GM10248 (cell line): ENCODE results near the gene BABAM2.

Experiments used
- CTCF ChIA-PET: fragments of 300-600 bp; sonication (Branson Sonifier 250); formaldehyde crosslinking; extraction: SDS; loops from one replicate; lab custom pipeline; 2021; ENCODE audit warnings: antibody characterized with exemption; lab: Yijun Ruan, JAX
- POLR2A ChIA-PET: fragments of 350-650 bp; sonication (Branson Sonifier 250); formaldehyde crosslinking; extraction: SDS; loops from one replicate; lab custom pipeline; 2020; ENCODE audit warnings: antibody characterized with exemption; lab: Yijun Ruan, JAX
- DNase-seq: peaks from one replicate; pipeline ENCODE4 v3.0.0; 2012; ENCODE audit errors: extremely low spot score
- TF ChIP-seq, protein P1 (sequence below): IDR thresholded peaks from 2 replicates; pipeline ENCODE4 v1.5.1; 2012; ENCODE audit warnings: mild to moderate bottlenecking, low read depth; ENCODE audit errors: extremely low read depth, missing control alignments, control extremely low read depth

BABAM2 gene

DNA sequence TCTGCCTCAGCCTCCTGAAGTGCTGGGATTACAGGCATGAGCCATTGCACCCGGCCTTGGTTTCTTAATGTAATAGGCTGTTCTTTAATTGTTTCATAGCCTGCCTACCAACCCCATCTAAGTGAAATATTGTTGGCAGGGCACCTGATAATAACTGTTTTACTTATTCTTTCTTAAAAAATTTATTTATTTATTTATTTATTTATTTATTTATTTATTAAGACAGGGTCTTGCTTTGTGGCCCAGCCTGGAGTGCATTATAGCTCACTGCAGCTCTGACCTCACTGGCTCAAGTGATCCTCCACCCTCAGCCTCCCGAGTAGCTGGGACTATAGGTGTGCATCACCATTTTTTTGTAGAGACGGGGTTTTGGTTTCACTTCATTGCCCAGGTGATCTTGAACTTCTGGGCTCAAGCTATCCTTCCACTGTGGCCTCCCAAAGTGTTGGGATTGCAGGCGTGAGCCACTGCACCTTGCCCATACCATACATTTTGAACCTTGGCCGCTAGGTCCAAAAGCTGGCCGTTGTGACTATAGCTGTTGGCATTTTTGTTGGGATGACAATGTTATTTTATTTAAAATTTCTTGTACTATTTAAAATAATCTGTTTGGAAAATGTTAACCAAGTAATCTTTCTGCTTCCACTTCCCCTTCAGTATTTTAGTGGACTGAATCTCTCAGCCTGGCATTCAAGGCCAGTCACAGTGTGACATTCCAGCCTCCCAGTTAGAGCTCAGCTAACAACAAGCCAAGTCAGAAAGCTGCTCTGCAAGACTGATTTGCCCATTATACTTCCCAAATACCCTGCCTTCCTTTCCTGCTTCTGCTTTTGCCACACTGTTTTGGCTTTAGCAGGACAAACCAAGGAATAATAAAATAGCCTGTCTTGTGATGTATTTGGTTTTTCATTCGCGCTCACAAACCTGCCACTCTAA, 52.4 kb downstream of the BABAM2 start:
- POLR2A ChIA-PET, result no interaction called here
- DNase-seq, result no peak
- CTCF ChIA-PET, result interaction anchor here (1.4 kb wide), 1 partner anchor 29 kb away, joined by 3 read pairs; no protein-coding TSS in a partner anchor
- TF ChIP-seq, protein P1, sequence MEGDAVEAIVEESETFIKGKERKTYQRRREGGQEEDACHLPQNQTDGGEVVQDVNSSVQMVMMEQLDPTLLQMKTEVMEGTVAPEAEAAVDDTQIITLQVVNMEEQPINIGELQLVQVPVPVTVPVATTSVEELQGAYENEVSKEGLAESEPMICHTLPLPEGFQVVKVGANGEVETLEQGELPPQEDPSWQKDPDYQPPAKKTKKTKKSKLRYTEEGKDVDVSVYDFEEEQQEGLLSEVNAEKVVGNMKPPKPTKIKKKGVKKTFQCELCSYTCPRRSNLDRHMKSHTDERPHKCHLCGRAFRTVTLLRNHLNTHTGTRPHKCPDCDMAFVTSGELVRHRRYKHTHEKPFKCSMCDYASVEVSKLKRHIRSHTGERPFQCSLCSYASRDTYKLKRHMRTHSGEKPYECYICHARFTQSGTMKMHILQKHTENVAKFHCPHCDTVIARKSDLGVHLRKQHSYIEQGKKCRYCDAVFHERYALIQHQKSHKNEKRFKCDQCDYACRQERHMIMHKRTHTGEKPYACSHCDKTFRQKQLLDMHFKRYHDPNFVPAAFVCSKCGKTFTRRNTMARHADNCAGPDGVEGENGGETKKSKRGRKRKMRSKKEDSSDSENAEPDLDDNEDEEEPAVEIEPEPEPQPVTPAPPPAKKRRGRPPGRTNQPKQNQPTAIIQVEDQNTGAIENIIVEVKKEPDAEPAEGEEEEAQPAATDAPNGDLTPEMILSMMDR, result no peak

DNA sequence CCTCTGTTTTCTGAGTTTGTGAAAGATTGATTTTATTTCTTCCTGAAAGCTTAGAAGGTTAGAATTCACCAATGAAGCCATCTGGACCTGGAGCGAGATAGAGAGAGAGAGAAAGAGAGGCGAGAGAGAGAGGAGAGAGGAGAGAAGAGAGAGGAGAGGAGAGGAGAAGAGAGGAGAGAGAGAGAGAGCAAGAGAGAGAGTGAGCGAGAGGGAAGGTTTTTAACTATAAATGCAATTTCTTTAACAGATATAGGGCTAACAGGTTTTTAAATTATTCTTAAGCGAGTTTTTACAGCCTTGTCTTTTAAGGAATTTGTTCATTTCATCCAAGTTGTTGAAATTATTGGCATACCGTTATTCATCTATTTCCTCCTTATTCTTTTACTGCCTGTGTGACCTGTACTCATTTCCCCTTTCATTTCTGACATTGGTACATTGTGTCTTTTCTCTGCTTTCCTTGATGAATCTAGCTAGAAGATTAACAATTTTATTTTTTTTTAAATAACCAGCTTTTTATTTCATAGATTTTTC, 56.1 kb downstream of the BABAM2 start:
- ChIA-PET POLR2A (no interaction called here), CTCF (no interaction called here)
- DNase-seq, result no peak
- TF ChIP-seq, protein P1, result no peak

DNA sequence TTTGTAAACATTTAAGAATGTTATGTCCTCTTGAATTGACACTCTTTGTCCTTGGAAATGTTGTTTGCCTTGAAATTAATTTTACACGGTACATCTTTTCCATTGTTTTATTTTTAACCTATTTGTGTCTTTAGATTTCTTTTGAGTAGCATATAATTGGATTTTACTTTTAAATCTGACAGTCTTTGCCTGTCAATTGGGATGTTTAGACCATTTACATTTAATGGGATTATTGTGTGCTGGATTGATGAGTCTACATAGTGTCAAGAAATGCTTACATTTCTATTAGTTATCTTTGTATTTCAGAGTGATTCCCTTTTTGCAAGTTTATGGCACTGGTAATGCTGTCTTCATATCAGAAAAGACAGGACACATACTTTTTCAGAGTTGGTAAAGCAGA, 61.5 kb downstream of the BABAM2 start:
- ChIA-PET CTCF (interaction anchor here (1.0 kb wide), 1 partner anchor 13 kb away, joined by 3 read pairs; no protein-coding TSS in a partner anchor), POLR2A (no interaction called here)
- DNase-seq, result no peak
- TF ChIP-seq, protein P1, result no peak

DNA sequence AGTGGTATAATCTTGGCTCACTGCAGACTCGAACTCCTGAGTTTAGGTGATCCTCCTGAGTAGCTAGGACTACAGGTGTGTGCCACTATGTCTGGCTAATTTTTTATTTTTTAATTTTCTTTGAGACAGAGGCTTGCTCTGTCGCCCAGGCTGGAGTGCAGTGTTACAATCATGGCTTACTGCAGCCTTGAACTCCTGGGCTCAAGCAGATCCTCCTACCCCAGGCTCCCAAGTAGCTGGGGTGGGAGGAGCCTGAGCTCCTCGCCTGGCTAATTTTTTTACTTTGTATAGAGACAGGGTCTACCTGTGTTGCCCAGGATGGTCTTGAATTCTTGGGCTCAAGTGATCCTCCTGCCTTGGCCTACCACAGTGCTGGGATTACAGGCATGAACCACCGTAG, 62.5 kb downstream of the BABAM2 start:
- no peak for DNase-seq
- POLR2A ChIA-PET, result no interaction called here

DNA sequence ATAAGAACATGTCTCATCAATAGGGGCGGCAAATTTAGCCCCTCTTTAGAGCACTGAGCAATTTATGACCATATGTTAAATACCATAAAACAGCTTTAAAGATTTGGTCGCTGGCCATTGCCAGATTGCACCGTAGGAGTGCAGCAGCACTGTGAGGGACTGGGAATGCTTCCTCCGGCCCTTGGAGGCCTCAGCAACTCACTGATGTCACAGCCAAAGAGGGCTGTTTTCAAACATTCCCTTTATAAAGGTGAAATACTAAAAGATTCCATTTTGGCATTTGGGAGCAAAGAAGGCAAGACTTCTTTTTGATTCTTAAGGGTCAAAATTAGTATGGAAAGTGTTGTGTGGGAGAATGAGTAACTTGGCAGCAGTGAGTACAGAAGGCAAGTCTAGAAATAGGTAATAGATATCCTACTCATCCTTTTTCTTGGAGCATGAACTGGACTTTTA, 63.7 kb downstream of the BABAM2 start:
- POLR2A ChIA-PET, result no interaction called here
- no peak for DNase-seq
- CTCF ChIA-PET, result interaction anchor here (0.9 to 1.2 kb wide), 2 partner anchors 40 to 251 kb away, joined by 3 read pairs; no protein-coding TSS in a partner anchor
- TF ChIP-seq, protein P1, result no peak

More for the DNA sequence above, 62.5 kb downstream of the BABAM2 start:
- TF ChIP-seq, protein P1, result no peak
- CTCF ChIA-PET, result interaction anchor here (1.2 kb wide), 1 partner anchor 250 kb away, joined by 3 read pairs; no protein-coding TSS in a partner anchor

DNA sequence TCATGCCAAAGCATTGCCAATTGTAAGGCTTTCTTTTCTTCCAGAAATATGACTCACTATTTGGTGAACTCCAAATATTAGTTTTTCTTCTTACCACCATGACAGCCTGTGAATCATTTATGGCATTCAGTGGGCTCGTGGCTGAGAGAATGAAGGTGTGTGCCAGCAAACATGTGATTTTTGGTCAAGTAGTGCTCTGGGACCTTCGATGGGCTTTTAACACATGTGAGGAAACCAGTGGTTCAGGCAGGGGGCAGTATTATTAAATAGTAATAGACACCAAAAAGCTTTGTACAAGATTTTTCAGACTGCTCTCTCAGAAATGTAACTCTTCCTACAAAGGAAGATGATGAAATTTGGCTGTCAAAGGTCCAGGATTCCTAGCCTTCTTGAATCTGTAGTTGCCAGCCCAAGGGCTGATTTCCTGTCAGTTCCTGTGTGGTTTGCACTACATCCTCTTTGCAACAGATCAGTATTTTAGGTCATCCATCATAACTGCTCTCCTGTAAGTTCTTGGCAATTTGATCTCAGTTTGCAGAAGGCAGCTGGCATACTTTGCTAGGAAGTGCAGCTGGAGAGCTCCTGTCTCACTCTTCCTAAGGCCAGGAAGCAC, 64.3 kb downstream of the BABAM2 start:
- CTCF ChIA-PET, result no interaction called here
- POLR2A ChIA-PET, result no interaction called here
- TF ChIP-seq, protein P1, result no peak
- no peak for DNase-seq
